Caco-2 (cell line): ENCODE data around the gene SLC25A21. TPM values are rescaled to one million over a fixed set of nuclear protein-coding genes. Genes with fewer than 3 reads are reported as not detected.

Experiments used
- BruUV-seq: library from RNA; stranded (reverse); fragments of 400-500 nt; replicated peaks from 2 replicates; lab custom pipeline; 2021; lab: Mats Ljungman, UMichigan
- CTCF ChIA-PET: fragments of 300-600 bp; sonication (Branson Sonifier 250); formaldehyde crosslinking; loops from one replicate; lab custom pipeline; 2022; ENCODE audit warnings: antibody characterized with exemption; lab: Charles Lee
- POLR2A ChIA-PET: fragments of 300-600 bp; sonication (Branson Sonifier 250); formaldehyde crosslinking; loops from one replicate; lab custom pipeline; 2022; ENCODE audit warnings: antibody characterized with exemption; lab: Charles Lee
- DNase-seq, 2 experiments: peaks; one replicate each; pipeline versions ENCODE4 v3.0.0 to v3.0.0-alpha.2; 2020 to 2022
- H3K27me3 ChIP-seq: replicated peaks from 2 replicates; pipeline ENCODE4 v1.6.0; 2011; ENCODE audit warnings: low read length; ENCODE audit not compliant: control insufficient read depth, insufficient read depth
- H3K36me3 ChIP-seq: 2 replicates; pipeline ENCODE4 v1.5.1; 2011; ENCODE audit warnings: low read length; ENCODE audit not compliant: control insufficient read depth, insufficient read depth
- H3K4me1 ChIP-seq: fragments of 250-450 bp; sonication (Bioruptor Pico); 2 replicates; pipeline ENCODE4 v1.5.1; 2020; ENCODE audit warnings: mild to moderate bottlenecking
- H3K4me3 ChIP-seq: 2 replicates; pipeline ENCODE4 v1.5.1; 2011; ENCODE audit warnings: low read depth, mild to moderate bottlenecking, control low read depth, low read length
- H3K9me3 ChIP-seq: fragments of 250-450 bp; sonication (Bioruptor Pico); 2 replicates; pipeline ENCODE4 v1.5.1; 2020; ENCODE audit warnings: mild to moderate bottlenecking, moderate library complexity
- H3K27ac Mint-ChIP-seq: one replicate; pipeline ENCODE4 v1.8.0; 2022; ENCODE audit warnings: mixed read lengths; ENCODE audit not compliant: unreplicated experiment
- H3K27me3 Mint-ChIP-seq: one replicate; pipeline ENCODE4 v1.8.0; 2022; ENCODE audit warnings: mixed read lengths; ENCODE audit not compliant: insufficient read depth, unreplicated experiment
- H3K36me3 Mint-ChIP-seq: one replicate; pipeline ENCODE4 v1.8.0; 2022; ENCODE audit warnings: mild to moderate bottlenecking, mixed read lengths; ENCODE audit not compliant: insufficient read depth, unreplicated experiment
- H3K4me1 Mint-ChIP-seq: one replicate; pipeline ENCODE4 v1.8.0; 2022; ENCODE audit warnings: low read depth, mixed read lengths; ENCODE audit not compliant: unreplicated experiment
- H3K4me3 Mint-ChIP-seq: one replicate; pipeline ENCODE4 v1.8.0; 2022; ENCODE audit warnings: mild to moderate bottlenecking, moderate library complexity, mixed read lengths; ENCODE audit not compliant: unreplicated experiment
- H3K9me3 Mint-ChIP-seq: one replicate; pipeline ENCODE4 v1.8.0; 2022; ENCODE audit warnings: mixed read lengths; ENCODE audit not compliant: unreplicated experiment
- intact Hi-C: fragments of 100-400 bp; cut with micrococcal nuclease; formaldehyde crosslinking; loops from one replicate; pipeline ENCODE4 v1.10.0; 2022; ENCODE audit not compliant: unreplicated experiment
- total RNA-seq: library from RNA; stranded (reverse); gene quantifications from 2 replicates; pipeline ENCODE4 v1.2.3, GENCODE V29; 2022
- TF ChIP-seq, protein P1 (sequence below), 2 experiments: fragments of 200-600 bp in 1 of 2; IDR thresholded peaks; 1 replicate in 1 of 2; 2 replicates in 1 of 2; pipeline versions ENCODE4 v1.5.1 to v1.8.0; 2011 to 2022; ENCODE audit warnings: antibody characterized with exemption in 1 of 2, control low read depth in 1 of 2, inconsistent platforms in 1 of 2, low read depth in 1 of 2, low read length in 1 of 2, mild to moderate bottlenecking in 1 of 2, moderate library complexity in 1 of 2; ENCODE audit not compliant: insufficient read depth in 1 of 2, severe bottlenecking in 1 of 2, unreplicated experiment in 1 of 2

Gene SLC25A21
- total RNA-seq, 1 experiment from 2014 or later: 3.2 TPM

DNA sequence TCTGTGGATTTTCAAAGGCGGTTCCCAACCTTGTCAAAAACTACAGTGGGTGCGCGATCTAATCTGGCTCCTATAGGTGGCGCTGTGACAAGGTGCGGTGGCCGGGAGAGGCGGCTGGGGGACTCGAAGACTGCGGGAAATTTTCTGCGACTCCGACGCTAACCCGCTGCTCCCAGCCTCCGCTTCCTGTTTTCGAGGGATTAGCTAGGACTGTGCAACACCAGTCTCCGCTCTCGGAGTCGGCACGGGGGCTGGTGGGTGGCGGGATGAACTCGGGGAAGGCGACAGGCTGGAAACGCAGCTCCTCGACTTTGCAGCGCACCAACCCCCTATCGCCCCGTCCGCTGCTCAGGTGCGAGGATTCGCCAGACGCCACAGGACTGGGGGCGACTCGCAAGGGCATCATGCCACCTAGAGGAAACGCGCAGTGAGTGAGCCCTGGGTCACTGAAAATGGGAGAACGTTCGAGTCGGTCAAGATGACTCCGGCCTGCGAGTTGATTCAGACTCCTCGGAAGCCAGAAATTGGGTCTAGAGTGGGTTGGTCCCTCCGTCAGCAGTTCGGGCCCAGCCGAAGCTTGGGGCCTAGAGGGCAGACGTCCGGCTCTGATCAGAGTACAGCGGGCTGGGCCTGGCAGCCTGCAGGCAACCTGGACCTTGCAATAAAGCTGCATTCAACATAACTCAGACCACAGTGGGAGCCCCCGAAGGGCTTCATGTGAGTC lies 516.3 kb downstream of the SLC25A21 start:
- POLR2A ChIA-PET: no interaction called here
- intact Hi-C loops: no loop called here
- DNase-seq: peak; percentile 61 to 71
- Histone ChIP-seq H3K27me3 (no peaks in the 10 kb centered on the region), H3K4me3 (peak overlapping the region; percentile 41), H3K9me3 (no peaks in the 10 kb centered on the region), H3K36me3 (no peaks in the 10 kb centered on the region), H3K4me1 (0 out of 2 replicates have a peak, but pooled peaks cover 5% of the 10 kb centered on the region)
- Mint-ChIP-seq H3K4me3 (peak overlapping the region; percentile 68), H3K27me3 (no peaks in the 10 kb centered on the region), H3K4me1 (no peaks in the 10 kb centered on the region), H3K27ac (no peak overlapping the region), H3K36me3 (peaks cover 6% of the 10 kb centered on the region), H3K9me3 (no peaks in the 10 kb centered on the region)
- TF ChIP-seq, protein P1, sequence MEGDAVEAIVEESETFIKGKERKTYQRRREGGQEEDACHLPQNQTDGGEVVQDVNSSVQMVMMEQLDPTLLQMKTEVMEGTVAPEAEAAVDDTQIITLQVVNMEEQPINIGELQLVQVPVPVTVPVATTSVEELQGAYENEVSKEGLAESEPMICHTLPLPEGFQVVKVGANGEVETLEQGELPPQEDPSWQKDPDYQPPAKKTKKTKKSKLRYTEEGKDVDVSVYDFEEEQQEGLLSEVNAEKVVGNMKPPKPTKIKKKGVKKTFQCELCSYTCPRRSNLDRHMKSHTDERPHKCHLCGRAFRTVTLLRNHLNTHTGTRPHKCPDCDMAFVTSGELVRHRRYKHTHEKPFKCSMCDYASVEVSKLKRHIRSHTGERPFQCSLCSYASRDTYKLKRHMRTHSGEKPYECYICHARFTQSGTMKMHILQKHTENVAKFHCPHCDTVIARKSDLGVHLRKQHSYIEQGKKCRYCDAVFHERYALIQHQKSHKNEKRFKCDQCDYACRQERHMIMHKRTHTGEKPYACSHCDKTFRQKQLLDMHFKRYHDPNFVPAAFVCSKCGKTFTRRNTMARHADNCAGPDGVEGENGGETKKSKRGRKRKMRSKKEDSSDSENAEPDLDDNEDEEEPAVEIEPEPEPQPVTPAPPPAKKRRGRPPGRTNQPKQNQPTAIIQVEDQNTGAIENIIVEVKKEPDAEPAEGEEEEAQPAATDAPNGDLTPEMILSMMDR (IDR thresholded peaks at IDR 0.05; ENCODE audit: insufficient read depth in 1 of 2, low read depth in 1 of 2, low read length in 1 of 2, severe bottlenecking in 1 of 2, unreplicated experiment in 1 of 2): peak; percentile 50 to 64
- BruUV-seq: no TSS peak
- CTCF ChIA-PET: interaction anchor here (0.6 to 1.7 kb wide), 5 partner anchors 8 to 286 kb away, joined by 3 to 10 read pairs (median 3); no protein-coding TSS in a partner anchor

DNA sequence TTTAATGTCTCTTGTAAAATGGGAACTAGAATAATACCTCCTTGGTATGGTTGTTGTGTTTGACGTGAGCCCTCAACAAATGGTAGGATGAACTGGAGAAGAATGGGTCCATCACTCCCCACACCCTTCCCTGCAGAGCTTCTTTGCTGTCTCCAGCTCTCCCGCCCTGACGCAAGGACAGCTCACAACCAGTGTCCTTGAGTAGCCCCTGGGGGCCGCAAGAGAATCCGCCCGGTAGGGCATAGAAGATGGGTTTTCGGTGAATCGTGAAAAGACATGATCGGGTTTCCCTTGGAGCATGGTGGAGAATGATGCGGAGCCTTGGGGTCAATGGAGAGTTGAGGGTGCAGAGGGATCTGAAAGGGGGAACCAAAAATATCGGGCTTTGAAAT lies 516.8 kb downstream of the SLC25A21 start:
- DNase-seq: no peak
- POLR2A ChIA-PET: no interaction called here
- CTCF ChIA-PET: interaction anchor here (1.4 to 1.7 kb wide), 2 partner anchors 8 to 287 kb away, joined by 8 to 10 read pairs; no protein-coding TSS in a partner anchor
- no peak overlapping the region for H3K27ac Mint-ChIP-seq
- TF ChIP-seq, protein P1 (IDR thresholded peaks at IDR 0.05; ENCODE audit: insufficient read depth in 1 of 2, low read depth in 1 of 2, low read length in 1 of 2, severe bottlenecking in 1 of 2, unreplicated experiment in 1 of 2): no peak
- no TSS peak for BruUV-seq
- H3K27me3 Mint-ChIP-seq: no peaks in the 10 kb centered on the region
- Histone ChIP-seq H3K27me3 (no peaks in the 10 kb centered on the region), H3K4me3 (no peak overlapping the region), H3K4me1 (0 out of 2 replicates have a peak, but pooled peaks cover 4% of the 10 kb centered on the region), H3K9me3 (no peaks in the 10 kb centered on the region), H3K36me3 (no peaks in the 10 kb centered on the region)
- H3K4me3 Mint-ChIP-seq: peak overlapping the region; percentile 68
- intact Hi-C loops: no loop called here
- peaks cover 6% of the 10 kb centered on the region for H3K36me3 Mint-ChIP-seq
- no peaks in the 10 kb centered on the region for H3K9me3 Mint-ChIP-seq
- H3K4me1 Mint-ChIP-seq: no peaks in the 10 kb centered on the region

DNA sequence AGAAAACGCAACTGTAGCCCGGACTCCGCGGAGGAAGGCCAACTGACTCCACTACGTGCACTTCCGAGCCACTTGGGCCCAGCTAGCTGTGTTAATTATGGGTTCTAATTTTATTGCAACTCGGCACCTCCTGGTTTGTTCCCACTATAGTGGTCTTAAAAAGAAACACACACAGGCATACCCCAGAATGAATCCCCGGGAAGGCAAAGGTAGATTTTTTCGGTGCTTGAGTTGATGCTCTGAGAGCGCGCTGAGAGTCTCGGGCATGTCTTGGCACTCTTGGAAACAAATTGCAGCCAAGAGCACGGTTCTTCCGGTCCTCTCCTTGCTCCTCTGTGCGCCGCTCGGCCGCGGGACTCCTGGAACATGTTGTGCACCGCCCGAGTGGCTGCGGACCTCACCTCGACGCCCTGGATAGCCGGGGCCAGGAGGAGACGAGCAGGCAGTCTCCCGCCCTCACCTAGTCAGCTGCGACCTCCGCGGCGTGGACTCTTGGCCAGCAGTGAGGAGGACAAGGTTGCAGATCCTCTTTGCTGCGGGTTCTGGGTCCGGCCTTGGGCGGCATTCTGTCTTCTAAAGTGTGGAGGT lies 517.5 kb downstream of the SLC25A21 start:
- CTCF ChIA-PET: no interaction called here
- Mint-ChIP-seq H3K27me3 (no peaks in the 10 kb centered on the region), H3K9me3 (no peaks in the 10 kb centered on the region), H3K4me1 (no peaks in the 10 kb centered on the region), H3K4me3 (no peak overlapping the region), H3K36me3 (peaks cover 6% of the 10 kb centered on the region), H3K27ac (no peak overlapping the region)
- intact Hi-C loops: no loop called here
- Histone ChIP-seq H3K27me3 (no peaks in the 10 kb centered on the region), H3K4me3 (no peak overlapping the region), H3K36me3 (no peaks in the 10 kb centered on the region), H3K9me3 (no peaks in the 10 kb centered on the region), H3K4me1 (no peaks in the 10 kb centered on the region)
- POLR2A ChIA-PET: no interaction called here
- BruUV-seq: no TSS peak
- no peak for DNase-seq
- TF ChIP-seq, protein P1 (IDR thresholded peaks at IDR 0.05; ENCODE audit: insufficient read depth in 1 of 2, low read depth in 1 of 2, low read length in 1 of 2, severe bottlenecking in 1 of 2, unreplicated experiment in 1 of 2): no peak
